MM.1S (cell line): ENCODE results near the gene NYAP1.

Experiments
- DNase-seq: peaks from one replicate; pipeline ENCODE4 v3.0.0-alpha.2; 2015
- H2AFZ ChIP-seq: fragments of 300-600 bp; sonication (generic); 2 replicates; pipeline ENCODE4 v1.6.0; 2016; ENCODE audit warnings: antibody characterized with exemption, low read length
- H3F3A ChIP-seq: fragments of 300-600 bp; sonication (generic); 2 replicates; pipeline ENCODE4 v1.6.1; 2016; ENCODE audit warnings: mild to moderate bottlenecking, antibody characterized with exemption, low read length, moderate library complexity, mixed read lengths; ENCODE audit not compliant: insufficient read depth
- H3K27ac ChIP-seq: fragments of 300-600 bp; sonication (generic); 2 replicates; pipeline ENCODE4 v1.5.1; 2016; ENCODE audit warnings: mild to moderate bottlenecking, low read length
- H3K27me3 ChIP-seq: fragments of 300-600 bp; sonication (generic); replicated peaks from 2 replicates; pipeline ENCODE4 v1.6.0; 2016; ENCODE audit warnings: low read length; ENCODE audit not compliant: insufficient read depth
- H3K36me3 ChIP-seq: fragments of 300-600 bp; sonication (generic); replicated peaks from 2 replicates; pipeline ENCODE4 v1.6.1; 2016; ENCODE audit warnings: mild to moderate bottlenecking, low read length, mixed read lengths; ENCODE audit not compliant: insufficient read depth
- H3K4me1 ChIP-seq: fragments of 300-600 bp; sonication (generic); 2 replicates; pipeline ENCODE4 v1.6.1; 2016; ENCODE audit warnings: low read length, mixed read lengths
- H3K4me2 ChIP-seq: fragments of 300-600 bp; sonication (generic); 2 replicates; pipeline ENCODE4 v1.6.0; 2016; ENCODE audit warnings: low read depth, low read length
- H3K4me3 ChIP-seq: fragments of 300-600 bp; sonication (generic); 2 replicates; pipeline ENCODE4 v1.5.1; 2016; ENCODE audit warnings: low read length, mixed read lengths
- H3K79me2 ChIP-seq: fragments of 300-600 bp; sonication (generic); 2 replicates; pipeline ENCODE4 v1.6.1; 2016; ENCODE audit warnings: mixed run types, low read length, mixed read lengths
- H3K9ac ChIP-seq: fragments of 300-600 bp; sonication (generic); 2 replicates; pipeline ENCODE4 v1.6.1; 2016; ENCODE audit warnings: low read length, mixed read lengths
- H3K9me2 ChIP-seq: fragments of 300-600 bp; sonication (generic); replicated peaks from 2 replicates; pipeline ENCODE4 v1.6.1; 2016; ENCODE audit warnings: mild to moderate bottlenecking, low read length, mixed read lengths; ENCODE audit not compliant: insufficient read depth
- H3K9me3 ChIP-seq: fragments of 300-600 bp; sonication (generic); replicated peaks from 2 replicates; pipeline ENCODE4 v1.6.1; 2016; ENCODE audit warnings: mild to moderate bottlenecking, low read length, mixed read lengths; ENCODE audit not compliant: insufficient read depth
- H4K20me1 ChIP-seq: fragments of 300-600 bp; sonication (generic); 2 replicates; pipeline ENCODE4 v1.6.1; 2016; ENCODE audit warnings: mild to moderate bottlenecking, low read length, moderate library complexity, mixed read lengths; ENCODE audit not compliant: insufficient read depth
- CTCF ChIP-seq: fragments of 300-600 bp; sonication (generic); IDR thresholded peaks from 2 replicates; pipeline ENCODE4 v1.5.1; 2016; ENCODE audit warnings: antibody characterized with exemption, low read length, mixed read lengths
- EZH2 ChIP-seq: fragments of 300-600 bp; sonication (generic); optimal IDR thresholded peaks from 2 replicates; pipeline ENCODE3; 2017; ENCODE audit warnings: low read depth, mild to moderate bottlenecking, antibody characterized with exemption, low read length, mixed read lengths
- EZH2phosphoT487 ChIP-seq: fragments of 300-600 bp; sonication (generic); IDR thresholded peaks from 2 replicates; pipeline ENCODE4 v1.6.1; 2018; ENCODE audit warnings: antibody characterized with exemption, low read length

The NYAP1 gene

DNA sequence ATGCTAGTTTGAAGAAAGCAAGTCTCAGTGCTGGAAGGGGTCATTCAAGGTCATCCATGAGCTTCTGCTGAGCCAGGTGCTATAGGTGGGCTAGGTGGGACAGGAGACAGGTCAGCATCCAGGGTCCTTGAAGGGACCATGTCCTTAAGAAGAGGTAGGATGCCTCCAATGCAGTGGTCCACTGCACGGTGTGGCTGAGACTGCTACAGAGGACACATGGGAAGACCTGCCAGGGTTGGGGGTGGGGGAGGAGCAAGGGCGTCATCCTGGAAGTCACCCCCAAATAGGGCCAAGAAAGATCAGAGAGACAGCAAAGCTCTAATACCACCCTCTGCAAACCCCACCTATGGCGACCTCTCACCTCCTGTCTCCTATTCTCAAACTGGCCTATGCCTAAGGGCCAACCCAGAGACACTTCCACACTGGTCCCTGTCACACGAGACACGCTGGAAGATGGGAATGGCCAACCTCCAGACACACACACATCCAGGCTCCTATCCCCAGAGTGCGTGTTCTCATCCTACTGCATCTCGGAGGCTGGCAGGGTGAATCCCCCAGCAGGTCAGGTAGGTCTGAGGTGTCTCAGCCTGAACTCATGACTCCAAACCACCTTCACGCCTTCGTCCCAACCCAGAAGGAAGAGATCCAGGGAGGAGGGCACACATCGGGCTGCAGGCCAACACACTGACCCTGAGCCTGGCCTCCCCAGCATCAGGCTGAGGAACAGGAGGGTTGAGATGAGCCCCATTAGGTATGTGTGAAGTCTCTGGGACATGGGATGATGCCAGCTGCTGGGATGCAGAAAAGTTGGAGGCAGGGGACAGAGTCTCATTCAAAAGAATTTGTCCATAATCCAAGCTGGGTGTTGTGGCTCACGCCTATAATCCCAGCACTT lies 41.8 kb upstream of the NYAP1 start:
- Histone ChIP-seq H3K36me3 (no peaks in the 10 kb centered on the region), H3F3A (0 out of 2 replicates have a peak, but pooled peaks cover 4% of the 10 kb centered on the region), H3K79me2 (no peaks in the 10 kb centered on the region), H4K20me1 (no peaks in the 10 kb centered on the region), H3K9ac (no peak overlapping the region), H3K27me3 (no peaks in the 10 kb centered on the region), H3K9me3 (no peaks in the 10 kb centered on the region), H3K4me1 (0 out of 2 replicates have a peak, but pooled peaks cover 10% of the 10 kb centered on the region), H3K4me3 (no peak overlapping the region), H3K27ac (no peak overlapping the region), H3K4me2 (no peak overlapping the region), H2AFZ (no peak overlapping the region), H3K9me2 (no peaks in the 10 kb centered on the region)
- DNase-seq: no peak
- no peak for TF ChIP-seq CTCF

- TF ChIP-seq EZH2 (no peak), EZH2phosphoT487 (no peak), CTCF (no peak)
- H3K9ac ChIP-seq: no peak overlapping the region
- 0 out of 2 replicates have a peak, but pooled peaks cover 10% of the 10 kb centered on the region for H3K4me1 ChIP-seq
- H2AFZ ChIP-seq: no peak overlapping the region
- H4K20me1 ChIP-seq: no peaks in the 10 kb centered on the region
- no peaks in the 10 kb centered on the region for H3K36me3 ChIP-seq
- no peaks in the 10 kb centered on the region for H3F3A ChIP-seq
- H3K4me2 ChIP-seq: no peak overlapping the region
- H3K79me2 ChIP-seq: no peaks in the 10 kb centered on the region
- no peaks in the 10 kb centered on the region for H3K9me3 ChIP-seq
- H3K27me3 ChIP-seq: no peaks in the 10 kb centered on the region
- H3K27ac ChIP-seq: no peak overlapping the region
- no peak overlapping the region for H3K4me3 ChIP-seq
- DNase-seq: no peak
- H3K9me2 ChIP-seq: no peaks in the 10 kb centered on the region
Measured at GRCh38 chr7:100443096-100443840, 40.5 kb upstream of the NYAP1 start.

DNA sequence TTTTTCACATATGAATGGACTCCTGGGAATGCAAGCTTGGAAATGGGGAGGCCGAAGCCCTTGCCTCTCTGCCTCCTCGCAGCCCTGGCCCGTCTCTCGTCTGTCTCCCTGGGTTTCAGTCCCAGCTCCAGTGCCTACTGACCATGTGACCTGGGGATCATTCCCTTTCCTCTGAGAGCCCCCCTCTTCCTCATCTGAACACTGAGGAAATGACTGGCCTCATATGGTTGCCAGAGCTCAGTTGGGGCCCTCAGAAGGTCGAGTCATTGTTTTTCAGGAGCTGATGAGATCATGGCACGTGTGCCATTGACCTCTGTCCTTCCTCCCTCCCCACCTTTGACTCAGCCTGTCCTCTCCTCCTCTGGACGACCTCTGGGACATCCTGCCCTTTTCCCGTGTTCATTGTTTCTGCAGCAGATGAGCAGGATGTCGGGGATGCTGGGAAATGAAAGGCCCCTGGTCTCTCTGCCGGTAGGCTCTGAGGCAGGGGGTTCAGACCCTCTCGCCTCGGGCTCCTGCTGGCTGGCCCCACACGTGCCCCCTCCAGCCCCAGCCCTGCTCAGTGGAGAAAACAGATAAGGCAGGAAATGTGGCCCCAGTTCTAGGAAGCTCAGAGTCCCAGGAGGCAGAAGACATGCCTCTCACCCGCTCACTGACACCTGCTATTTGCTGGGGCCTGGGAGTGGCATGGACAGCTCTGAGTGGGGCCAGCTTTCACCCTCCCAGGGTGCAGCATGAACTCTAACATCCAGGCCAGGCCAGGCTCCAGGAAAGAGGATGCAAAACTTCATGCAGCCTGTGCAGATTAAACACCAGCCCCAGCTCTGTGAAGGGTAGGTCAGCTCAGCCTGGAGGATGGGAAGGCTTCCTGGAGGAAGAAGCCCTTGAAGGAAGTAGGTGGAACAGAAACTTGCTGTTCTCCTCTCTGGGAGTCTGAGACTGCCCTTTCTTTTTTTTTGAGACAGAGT lies 39.1 kb upstream of the NYAP1 start:
- Histone ChIP-seq H3K27ac (no peak overlapping the region), H3K4me2 (no peak overlapping the region)

More for the DNA sequence above, 39.1 kb upstream of the NYAP1 start:
- Histone ChIP-seq H3K4me1 (0 out of 2 replicates have a peak, but pooled peaks cover 10% of the 10 kb centered on the region), H2AFZ (0 out of 2 replicates have a peak overlapping the region, but pooled peaks have one; percentile 6), H3K79me2 (no peaks in the 10 kb centered on the region), H3K9me3 (no peaks in the 10 kb centered on the region), H3K9ac (no peak overlapping the region), H3F3A (no peaks in the 10 kb centered on the region), H3K27me3 (no peaks in the 10 kb centered on the region), H3K9me2 (no peaks in the 10 kb centered on the region), H4K20me1 (no peaks in the 10 kb centered on the region), H3K36me3 (no peaks in the 10 kb centered on the region), H3K4me3 (no peak overlapping the region)
- no peak for DNase-seq
- TF ChIP-seq CTCF: no peak
- TF ChIP-seq EZH2: no peak
- TF ChIP-seq EZH2phosphoT487: no peak
